Fibroblast of the aortic adventitia (primary cell): Measurements from ENCODE around the gene RAB12. TPM values are rescaled to one million over a fixed set of nuclear protein-coding genes. Genes with fewer than 3 reads are reported as not detected.

Source experiments
- DNase-seq: peaks from one replicate; pipeline ENCODE4 v3.0.0-alpha.2; 2010; ENCODE audit warnings: low read depth
- H3K4me3 ChIP-seq: 2 replicates; pipeline ENCODE4 v1.5.1; 2011; ENCODE audit warnings: low read depth, mild to moderate bottlenecking, control low read depth, low read length, moderate library complexity
- CTCF ChIP-seq: IDR thresholded peaks from 2 replicates; pipeline ENCODE4 v1.5.1; 2011; ENCODE audit warnings: mild to moderate bottlenecking, low read length, control low read depth, inconsistent platforms; ENCODE audit not compliant: insufficient read depth
- total RNA-seq: library from RNA; depleted of rRNA; stranded (reverse); fragments of >200 nt; gene quantifications from 2 replicates; pipeline ENCODE4 v1.2.3, GENCODE V29; 2012; ENCODE audit warnings: low replicate concordance

Gene RAB12
- total RNA-seq, 1 donor, result 64.9 TPM

GRCh38 chr18:8673256-8674209 lies 64.3 kb downstream of the RAB12 start:
- no peak overlapping the region for H3K4me3 ChIP-seq

GRCh38 chr18:8675057-8675456 lies 65.8 kb downstream of the RAB12 start:
- TF ChIP-seq CTCF, result no peak
- no peak overlapping the region for H3K4me3 ChIP-seq
- DNase-seq, result no peak

More at GRCh38 chr18:8673256-8674209, 64.3 kb downstream of the RAB12 start:
- no peak for DNase-seq
- TF ChIP-seq CTCF, result no peak

GRCh38 chr18:8681196-8681595 lies 72.0 kb downstream of the RAB12 start:
- H3K4me3 ChIP-seq, result no peak overlapping the region
- DNase-seq, result no peak
- no peak for TF ChIP-seq CTCF

- no peak for TF ChIP-seq CTCF
- no peak overlapping the region for H3K4me3 ChIP-seq
- DNase-seq, result no peak
These were observed 75.3 kb downstream of the RAB12 start for GRCh38 chr18:8684577-8684976.

GRCh38 chr18:8685141-8685913 lies 76.1 kb downstream of the RAB12 start:
- H3K4me3 ChIP-seq, result no peak overlapping the region
- no peak for TF ChIP-seq CTCF
- peak; percentile 67 for DNase-seq

- no peak for DNase-seq
- no peak for TF ChIP-seq CTCF
- H3K4me3 ChIP-seq, result no peak overlapping the region
These were observed 76.6 kb downstream of the RAB12 start for GRCh38 chr18:8685914-8686216.
